ENCODE results near the gene SSTR3.
"Not testable (repeated sequence)": the region's sequence is repeated elsewhere in the genome, so short reads cannot be mapped to it uniquely, and the experiment has no call there.

The SSTR3 gene

DNA sequence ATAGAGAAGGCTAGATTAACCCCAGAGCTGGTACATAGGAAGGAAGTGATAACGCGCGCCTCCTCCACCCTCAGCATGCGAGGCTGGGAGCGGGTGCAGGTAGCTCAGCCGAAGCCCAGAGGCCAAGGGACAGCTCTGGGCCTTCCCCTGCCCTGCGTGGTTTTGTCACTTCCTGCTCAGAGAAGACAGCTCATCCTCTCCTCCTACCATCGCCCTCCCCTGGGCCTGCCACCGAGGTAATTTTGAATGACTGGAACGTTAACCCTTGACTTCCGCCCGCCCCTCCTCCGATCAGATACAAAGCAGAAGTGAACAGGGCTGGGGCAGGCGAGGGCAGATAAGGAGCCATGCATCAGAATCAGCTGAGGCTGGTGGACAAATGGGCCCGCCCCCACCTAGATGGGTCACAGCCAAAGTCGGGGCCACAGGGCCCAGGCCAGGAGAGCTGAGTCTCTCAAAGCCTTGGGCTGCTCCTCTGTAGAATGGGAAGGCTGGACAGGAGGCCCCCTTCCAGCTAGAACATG is 30.2 kb upstream of the SSTR3 start:
- DNase-seq: peak; percentile 24

DNA sequence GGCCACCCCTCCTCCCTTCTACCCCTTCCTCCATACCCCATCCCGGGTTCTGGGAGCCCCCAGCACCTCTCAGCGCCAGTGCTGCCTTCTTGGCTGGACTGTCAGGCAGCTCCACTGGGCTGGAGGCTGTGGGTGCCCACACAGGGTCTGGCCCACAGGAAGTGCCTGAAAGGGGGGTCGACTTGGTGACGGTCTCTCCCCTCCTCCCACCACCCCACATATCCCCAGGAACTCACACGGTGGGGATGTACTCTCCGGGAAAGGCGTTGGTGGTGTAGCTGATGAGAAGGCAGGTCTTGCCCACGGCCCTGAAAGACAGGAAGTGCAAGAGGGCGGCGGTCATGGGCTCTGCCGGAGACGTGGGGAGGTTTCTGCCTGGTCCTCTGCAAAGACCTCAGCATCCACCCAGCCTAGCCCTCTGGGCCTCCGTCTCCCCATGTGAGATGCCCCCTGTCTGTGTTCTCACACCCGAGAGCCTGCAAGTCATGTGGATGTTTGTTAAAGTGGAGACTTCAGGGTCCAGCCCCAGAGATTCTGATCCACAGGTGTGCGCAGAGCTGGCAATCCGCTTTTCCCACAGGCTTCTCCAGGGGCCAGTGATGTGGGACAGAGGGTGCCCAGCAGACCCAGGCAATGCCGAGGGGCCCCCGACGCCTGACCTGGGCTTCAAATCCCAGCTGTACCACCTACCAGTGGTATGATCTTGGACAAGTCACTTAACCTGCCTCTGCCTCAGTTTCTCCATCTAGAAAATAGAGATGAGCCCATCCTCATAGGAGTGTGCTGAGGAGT is 29.3 kb upstream of the SSTR3 start:
- DNase-seq: no peak

DNA sequence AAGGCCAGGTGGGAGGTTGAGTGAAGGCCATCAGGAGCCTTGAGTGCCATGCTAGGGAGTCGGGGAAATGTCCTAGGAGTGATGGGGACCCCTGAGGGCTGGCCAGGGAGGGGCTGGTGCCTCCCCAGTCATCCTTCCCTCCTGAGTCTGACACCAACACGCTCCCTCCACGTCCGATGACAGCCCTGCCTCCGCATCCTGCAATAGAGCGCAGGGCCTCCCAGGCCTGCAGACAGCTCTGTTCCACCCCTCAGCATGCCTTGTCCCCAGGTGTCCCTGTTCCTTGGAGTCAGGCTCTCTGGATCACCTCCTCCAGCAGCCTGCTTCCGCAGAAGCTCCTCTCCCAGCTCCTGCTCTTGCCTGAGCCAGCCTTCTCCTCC is 28.7 kb upstream of the SSTR3 start:
- no peak for DNase-seq

DNA sequence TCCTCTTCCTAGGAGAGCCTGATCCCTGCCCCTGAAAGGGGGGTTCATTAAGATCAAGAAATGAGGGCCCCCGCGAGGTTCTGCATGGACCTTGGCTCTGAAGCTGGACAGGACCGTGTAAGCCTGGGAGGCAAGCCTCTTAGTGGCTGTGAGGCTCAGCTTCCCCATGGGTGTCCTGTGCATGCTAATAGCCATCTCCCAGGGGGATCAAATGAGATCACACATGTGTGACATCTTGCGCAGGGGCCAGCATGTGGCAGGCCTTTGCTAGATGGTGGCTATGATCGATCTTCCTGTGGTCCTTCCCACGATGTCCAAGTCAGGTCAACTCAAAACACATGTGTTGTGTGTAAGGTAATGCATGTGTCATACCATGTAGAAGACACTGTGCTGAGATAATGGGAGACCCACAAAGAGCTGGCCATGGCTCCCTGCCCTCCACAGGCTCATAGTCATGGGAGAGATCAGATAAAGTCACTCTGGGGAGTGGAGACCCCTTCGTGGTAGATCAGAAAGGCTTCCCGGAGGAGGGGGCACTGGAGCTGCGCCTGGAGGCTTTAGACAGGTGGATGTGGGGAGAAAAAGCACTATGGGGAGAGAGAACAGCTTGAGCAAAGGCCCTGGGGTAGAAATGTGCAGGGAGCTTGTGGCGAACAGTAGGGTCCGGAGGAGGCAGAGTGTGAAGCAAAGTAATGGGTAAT is 28.1 kb upstream of the SSTR3 start:
- no peak for DNase-seq

DNA sequence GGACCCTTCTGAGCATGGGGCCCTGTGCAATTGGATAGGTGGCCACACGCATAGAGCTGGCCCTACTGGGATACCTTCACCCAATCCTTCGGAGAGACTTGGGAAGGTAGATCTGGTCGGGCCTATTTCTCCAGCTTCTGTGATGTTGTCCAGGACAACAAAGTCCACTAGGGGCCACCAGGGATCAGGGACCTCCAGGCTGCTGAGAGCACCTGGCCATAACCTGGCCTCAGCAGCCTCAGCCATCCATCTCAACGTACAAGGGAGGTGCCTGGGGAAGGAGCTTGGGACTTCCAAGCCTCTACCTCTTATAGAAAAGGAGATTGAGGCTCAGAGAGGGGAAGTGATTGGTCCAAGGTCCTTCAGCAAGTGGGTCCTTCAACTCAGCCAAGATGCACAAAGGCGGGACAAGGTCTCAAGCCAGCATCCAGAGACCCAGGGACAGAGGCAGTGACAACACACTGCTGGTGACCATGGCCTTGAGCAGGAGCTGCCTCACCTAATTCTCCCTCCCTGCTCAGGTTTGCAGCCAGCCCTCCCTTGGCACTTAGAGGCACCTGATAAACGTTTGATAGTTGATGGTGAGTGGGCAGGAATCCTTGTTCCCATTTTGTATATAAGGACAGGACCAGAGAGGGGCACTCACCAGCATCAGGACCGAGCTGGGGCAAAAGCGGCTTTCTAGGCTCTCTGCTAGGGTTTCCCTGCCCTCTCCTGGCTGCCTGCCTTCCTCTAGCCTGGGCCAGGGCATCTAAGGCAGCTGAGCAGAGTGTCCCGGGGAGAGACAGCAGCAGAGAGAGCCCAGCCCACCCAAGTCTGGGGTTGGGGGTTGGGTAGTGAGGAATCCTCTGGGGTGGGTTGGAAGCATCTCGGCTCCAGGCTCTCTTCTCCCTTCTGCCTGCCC is 27.3 kb upstream of the SSTR3 start:
- DNase-seq: no peak

DNA sequence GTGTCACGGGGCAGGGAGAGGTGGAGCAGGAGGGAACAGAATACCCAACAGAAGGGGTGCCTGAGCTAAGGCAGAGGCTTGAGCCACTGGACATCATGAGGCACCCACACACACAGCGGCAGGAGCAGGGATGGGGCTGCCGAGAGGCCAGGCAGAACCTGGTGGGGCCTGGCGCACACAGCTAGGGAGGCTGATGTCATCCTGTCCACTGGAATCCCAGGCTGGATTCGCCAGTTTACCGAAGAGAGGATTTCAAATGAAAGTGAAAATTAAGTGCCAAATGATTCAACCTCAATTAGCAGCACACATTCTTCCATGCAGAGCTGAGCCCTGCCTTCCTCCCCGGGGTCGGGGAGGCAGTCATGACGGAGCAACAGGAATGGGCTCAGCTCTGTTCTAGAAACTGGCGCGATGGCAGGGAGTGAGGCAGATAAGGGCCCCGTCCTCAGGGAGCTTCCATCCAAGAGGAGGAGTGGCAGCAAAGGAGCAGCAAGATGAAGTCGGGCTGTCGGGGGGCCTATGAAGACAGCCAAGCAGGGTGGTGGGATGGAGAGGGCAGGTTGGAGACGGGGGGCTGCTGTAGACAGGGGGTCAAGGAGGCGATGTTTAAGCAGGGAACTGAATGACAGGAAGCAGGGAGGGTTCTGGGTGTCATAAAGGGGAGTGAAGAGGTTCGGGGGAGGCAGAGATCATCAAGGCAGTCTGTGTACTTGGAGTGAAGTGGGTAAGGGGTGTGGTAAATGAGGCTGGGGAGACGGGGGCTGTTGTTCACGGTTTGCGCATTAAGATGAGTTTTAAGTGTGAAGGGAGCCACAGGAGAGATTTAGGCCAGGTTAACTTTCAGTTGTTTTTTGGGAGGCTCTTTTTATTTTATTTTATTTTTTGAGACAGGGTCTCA is 25.3 kb upstream of the SSTR3 start:
- peak; percentile 60 for DNase-seq

DNA sequence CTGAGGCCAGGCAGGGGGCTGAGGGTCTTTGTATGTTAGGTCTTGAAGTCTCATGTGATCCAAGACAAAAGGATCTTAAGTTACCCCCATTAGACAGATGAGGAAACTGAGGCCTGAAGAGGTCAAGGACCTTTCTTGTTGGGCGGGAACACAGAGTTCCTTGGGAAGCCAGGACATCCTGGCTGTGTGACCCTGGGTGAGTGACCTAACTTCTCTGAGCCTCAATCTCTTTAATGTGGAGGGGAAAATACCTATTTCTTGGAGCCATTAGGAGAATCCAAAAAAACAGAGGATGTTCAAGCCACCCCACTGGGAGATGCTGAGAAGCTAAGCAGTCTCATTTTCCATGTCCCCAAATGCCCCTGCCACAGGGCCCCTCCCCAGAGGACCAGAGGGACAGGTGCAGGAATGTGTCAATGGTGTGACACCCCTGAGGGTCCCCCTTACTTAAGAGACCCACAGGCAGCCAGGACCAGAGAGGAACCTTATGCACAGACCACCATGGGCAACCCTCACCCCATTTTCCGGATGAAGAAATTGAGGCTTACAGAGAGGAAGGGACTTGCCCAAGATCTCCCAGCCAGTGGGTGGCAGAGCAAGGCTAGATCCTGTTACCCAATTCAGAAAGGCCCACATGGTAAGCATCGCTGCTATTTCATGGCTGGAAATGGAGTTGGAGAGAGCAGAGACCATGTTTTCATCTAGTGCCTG is 23.8 kb upstream of the SSTR3 start:
- DNase-seq: no peak

DNA sequence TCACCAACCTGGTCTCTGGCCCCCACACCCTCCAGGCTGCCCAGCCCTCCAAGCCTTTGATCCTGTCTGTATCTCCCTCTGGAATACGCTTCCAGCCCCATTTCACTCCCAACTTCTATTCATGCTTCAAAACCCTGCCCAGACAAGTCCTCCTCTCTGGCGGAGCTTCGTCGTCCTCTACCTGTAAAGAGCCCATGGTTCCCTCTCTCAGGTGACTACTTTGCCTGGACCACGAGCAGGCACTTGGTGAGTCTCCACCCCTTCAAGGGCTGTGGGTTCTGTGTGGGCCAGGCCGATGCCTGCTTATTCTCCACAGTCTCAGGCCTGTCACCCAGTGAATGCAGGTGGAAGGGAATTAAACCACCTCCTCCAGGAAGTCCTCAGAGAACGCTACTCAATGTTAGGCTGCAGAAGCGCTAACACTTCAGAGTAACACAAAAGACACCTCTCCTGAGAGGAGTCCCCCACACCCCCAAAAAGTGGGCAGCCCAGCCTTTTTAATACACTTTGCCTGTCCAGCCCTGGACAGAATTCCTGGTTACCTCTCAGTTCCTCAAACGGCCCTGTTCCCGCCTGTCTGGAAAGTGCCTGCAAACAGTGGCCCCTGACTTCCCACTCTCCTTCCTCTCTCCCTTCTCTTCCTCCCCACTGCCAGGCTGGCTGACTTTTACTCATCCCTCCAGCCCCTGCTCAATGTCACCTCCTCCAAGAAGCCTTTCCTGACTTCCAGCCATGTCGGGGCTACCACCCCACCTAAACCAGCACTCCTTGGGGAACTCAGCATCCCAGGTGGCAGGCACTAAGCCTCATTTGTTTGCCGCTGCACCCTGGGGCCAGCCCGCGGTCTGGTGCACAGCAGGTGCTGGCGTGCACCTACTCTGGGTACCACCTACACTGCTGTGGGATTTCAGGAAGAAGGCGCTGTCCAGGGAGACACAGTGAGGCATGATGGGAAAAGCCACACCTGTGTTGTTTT is 22.7 kb upstream of the SSTR3 start:
- DNase-seq: no peak

DNA sequence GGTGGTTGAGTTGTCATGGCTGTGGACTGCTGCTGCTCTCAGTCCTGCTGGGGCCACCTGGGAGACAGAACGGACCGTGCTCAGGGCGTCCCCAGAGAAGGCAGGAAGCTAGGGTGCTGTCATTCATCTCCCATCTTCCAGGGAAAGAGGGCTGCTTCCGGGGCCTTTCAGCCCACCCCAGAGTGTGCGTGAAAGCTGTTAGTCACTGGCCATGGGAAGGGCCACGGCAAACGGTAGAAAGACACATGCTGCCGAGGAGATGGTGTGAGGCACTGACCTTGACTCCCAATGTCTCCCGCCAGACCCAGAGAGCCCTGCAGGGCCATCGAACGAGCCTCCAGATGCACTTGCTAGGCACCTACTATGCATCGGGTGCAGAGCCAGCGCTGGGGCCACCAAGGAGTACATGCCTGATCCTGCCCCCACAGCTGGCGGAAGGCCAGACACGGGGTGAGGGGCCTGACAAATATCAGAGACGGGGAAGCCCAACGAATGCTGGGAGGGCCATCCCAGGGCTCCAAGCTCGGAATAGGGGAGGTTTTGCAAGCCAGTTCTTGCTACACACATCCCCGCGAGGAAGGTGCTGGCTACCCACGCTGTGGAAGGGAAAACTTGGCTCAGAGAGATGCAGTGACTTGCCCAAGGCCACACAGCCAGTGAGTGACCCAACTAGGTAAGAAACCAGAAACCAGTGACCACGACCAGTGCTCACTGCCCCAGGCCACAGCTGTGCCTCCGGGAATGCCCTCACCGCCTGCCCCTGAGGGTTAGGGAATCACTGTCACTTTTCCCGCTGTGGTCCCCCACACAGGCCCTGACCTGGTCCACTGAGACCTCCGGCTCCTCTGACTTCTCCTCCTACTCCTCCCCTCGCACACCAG is 21.7 kb upstream of the SSTR3 start:
- no peak for DNase-seq

DNA sequence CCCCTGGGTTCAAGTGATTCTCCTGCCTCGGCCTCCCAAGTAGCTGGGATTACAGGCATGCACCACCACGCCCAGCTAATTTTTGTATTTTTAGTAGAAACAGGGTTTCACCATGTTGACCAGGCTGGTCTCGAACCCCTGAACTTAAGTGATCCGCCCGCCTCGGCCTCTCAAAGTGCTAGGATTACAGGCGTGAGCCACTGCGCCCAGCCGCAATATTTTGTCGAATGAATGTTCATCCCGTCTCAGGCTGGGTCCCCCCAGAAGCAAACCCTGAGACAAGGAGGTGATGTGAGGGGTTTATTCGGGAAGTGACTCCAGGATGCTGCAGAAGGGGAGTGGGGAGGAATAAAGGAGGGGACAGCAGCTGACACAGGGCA is 21.1 kb upstream of the SSTR3 start:
- not testable (repeated sequence) for DNase-seq

DNA sequence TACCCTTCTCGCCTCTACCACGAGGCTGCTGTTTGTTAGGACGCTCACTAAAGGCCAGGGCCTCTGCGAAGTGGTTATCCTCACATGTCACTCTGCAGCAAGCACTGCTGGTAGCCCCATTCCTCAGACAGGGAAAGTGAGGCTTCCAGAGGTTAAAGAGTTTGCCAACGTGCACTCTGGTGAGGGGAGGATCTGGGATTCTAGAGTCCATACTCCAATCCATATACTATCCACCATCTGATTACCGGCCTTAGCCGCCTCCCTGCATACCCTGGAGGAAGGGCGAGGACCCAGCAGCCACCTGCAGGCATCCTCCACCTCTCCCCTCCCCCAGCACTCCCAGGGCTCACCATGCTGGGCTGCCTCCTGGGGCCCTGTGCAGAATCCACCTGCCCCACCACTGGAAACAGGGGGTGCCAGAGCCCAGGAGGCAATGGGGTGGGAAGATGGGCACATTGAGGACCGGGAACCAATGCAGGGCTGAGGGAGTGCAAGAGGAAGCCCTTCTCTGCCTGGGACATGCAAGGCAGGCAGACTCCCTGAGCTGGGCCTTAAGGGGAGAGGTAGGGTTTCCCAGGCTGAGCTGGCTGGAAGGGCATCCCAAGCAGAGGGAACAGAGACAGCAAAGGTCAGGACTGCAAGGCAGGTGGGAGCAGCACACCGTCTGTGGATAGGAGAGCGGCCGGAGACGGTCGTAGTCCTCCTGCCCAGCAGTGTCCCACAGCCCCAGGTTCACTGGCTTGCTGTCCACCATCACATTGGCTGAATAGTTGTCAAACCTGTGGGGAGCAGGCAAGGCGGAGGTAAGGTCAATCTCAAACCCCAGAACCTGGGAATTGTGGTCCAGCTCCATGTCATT is 20.1 kb upstream of the SSTR3 start:
- DNase-seq: no peak

DNA sequence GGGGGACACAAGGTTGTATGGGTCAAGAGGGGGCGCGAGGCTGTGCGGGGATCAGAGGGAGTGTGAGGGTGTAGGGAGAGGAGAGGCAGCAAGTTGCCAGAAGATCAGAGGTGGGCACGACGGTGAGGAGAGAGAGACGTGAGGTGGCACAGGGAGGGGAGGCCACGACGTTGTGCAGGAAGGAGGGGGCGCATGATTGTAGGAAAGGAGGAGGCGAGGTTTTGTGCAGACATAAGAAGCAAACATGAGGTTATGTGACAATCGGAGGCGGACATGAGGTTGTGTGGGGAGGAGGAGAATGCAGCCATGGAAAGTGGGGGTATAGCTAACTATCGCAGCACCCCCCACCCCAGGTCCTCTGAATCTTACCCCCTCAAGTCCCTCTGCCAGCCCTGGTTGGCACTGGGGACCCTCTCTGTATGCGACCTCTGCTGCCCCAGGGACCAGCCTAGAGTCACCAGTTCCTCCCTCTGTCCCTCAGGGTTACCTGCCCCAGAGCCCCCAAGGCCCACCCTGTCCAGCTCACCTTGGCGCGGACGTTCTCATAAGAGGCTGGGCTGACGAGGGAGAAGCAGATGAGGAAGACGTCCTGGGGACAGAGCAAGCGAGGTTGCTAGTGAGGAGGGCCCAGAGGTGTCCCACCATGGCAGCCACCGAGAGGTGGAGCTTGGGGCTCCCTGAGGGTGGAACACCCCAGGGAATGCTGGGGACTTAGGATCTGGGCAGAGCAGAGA is 19.3 kb upstream of the SSTR3 start:
- DNase-seq: no peak

DNA sequence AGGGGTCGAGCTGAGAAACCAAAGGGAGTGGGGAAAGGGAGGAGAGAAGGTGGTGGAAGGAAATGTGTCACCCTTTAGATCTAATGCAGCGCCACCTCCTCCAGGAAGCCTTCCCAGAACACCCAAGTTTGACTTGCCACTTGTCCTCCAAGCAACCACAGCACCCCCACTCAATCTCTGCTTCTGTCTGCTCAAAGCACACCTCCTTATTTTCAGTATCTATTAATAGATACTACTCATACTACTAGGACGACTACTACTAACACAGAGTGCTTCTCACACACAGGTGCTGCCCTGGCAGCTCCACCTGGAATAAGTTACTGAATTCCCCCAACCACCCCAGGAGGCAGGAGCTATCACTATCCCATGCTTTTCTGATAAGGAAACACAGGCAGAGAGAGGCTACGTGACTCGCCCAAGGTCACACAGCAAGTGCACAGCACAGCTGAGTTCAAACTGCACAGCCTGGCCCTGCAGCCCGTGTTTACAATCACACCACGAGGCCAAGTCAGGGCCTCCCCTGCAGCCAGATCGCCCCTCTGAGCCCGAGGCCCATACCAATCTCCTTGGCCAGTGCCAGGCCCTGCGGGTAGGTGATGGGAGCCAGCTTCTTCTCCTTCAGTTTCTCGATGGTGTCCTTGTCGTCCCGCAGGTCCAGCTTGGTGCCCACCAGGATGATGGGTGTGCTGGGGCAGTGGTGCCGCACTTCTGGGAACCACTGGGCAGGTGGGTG is 18.6 kb upstream of the SSTR3 start:
- no peak for DNase-seq

DNA sequence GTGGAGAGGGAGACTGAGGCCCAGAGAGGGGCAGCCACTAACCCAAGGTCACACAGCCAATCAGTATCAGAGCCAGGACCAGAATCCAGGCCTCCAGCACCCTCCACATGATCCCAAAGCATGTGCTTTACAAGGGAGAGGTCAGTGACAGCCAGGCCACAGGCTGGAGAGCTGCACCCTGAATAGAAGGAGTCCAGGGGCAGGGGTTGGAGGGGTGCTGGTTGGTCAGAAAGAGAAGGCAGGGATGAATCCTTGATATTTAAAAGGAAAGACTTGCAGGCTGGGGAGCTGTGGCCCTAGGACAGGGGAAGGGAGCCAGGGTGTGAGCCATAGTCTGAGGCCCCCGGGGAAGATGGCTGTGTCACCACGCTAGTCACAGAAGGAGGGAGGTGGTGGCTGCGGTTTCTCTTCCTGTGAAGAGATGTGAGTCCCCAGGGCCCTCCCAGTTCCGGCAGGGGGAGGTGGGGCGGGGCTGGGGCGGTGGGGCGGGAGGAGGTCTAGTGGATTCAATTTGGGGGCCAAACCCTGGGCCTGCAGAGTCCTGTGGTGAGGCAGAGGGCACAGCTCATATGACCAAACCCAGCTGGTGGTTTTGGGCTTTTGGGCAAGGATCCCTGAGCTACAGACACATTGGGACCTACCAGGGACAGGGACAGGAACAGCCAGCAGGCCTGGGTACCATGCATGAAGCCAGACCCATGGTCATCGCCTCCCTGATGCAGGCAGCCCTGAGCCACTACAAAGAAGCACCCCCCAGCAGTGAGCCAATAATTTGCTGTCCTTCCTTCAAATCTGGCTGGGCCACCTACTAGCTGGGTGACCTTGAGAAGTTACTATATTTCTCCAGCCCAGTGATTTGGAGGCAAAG is 17.8 kb upstream of the SSTR3 start:
- DNase-seq: peak; percentile 86

DNA sequence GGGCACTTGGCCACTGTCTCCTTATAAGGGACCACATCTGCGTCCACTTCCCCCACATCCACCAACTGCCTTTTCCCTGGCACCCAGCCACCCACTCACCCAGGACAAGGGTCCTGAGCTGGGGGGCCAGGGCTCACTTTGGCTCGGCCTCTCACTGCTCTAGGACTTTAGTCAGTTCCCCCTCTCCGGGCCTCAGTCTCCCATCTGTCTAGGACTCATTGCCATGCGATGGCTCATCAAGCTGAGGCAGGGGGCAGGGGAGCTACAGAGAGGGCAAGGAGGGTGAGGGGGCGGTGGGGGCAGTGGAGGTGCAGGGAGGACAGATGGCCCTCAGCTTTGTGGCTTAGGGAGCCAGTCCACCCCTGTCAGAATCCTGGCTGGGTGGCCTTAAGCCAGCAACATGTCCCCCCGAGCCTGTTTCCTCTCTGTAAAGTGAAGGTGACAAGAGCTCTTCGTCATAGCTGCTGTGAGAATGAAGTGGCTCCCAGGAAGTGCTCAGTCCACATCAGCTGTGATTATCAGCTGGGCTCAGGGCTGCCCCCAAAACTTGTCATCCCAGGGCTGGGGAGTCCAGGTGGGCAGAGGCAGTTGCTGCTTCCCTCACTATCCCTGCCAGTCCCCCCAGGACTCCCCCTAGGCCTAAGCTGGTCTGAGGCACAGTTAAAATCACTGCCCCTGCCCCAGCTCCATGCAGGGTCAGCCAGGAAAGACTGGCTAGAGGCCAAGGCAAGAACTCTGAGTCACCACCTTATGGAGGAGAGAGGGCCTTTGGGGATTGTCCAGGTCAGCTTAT is 16.9 kb upstream of the SSTR3 start:
- peak; percentile 79 for DNase-seq
